Stomach (tissue), 4 donors: ENCODE results near the gene ZNF831.

Experiments used
- CTCF ChIP-seq, 7 experiments: fragments of 450-650 bp in 4 of 7; fragments of 200-600 bp in 3 of 7; sonication (generic) in 3 of 7; IDR thresholded peaks; one replicate each; pipeline ENCODE4 v1.5.1; 2016 to 2019; ENCODE audit warnings: antibody characterized with exemption in 7 of 7, control low read depth in 2 of 7, mild to moderate bottlenecking in 1 of 7
- EP300 ChIP-seq: sonication (generic); formaldehyde crosslinking; IDR thresholded peaks from one replicate; pipeline ENCODE4 v1.6.1; 2017; ENCODE audit warnings: antibody characterized with exemption
- POLR2AphosphoS5 ChIP-seq, 3 donors: sonication (generic); formaldehyde crosslinking; IDR thresholded peaks; one replicate each; pipeline ENCODE4 v1.6.1; 2016; ENCODE audit warnings: antibody characterized with exemption in 3 of 3

- TF ChIP-seq POLR2AphosphoS5 (IDR thresholded peaks at IDR 0.05) (no peak), EP300 (no peak), CTCF (IDR thresholded peaks at IDR 0.05) (no peak)
Measured at GRCh38 chr20:59151820-59152219, 11.8 kb upstream of the ZNF831 start.
